GM18907 (cell line): ENCODE results near the gene ARHGAP6.

Source experiments
- ATAC-seq: cut with Tn5 transposase; IDR thresholded peaks from one replicate; pipeline ENCODE4 v1.9.1; 2021; ENCODE audit warnings: mild to moderate bottlenecking, moderate library complexity; ENCODE audit not compliant: unreplicated experiment

The ARHGAP6 gene

GRCh38 chrX:11190745-11191510, 474.8 kb downstream of the ARHGAP6 start:
- no peak for ATAC-seq

GRCh38 chrX:11189097-11189496, 476.6 kb downstream of the ARHGAP6 start:
- no peak for ATAC-seq

GRCh38 chrX:11188664-11189063, 477.1 kb downstream of the ARHGAP6 start:
- no peak for ATAC-seq

- no peak for ATAC-seq
These were observed 478.7 kb downstream of the ARHGAP6 start for GRCh38 chrX:11187001-11187400.

GRCh38 chrX:11185861-11186260, 479.9 kb downstream of the ARHGAP6 start:
- no peak for ATAC-seq

- no peak for ATAC-seq
These were observed 485.1 kb downstream of the ARHGAP6 start for GRCh38 chrX:11180571-11180970.

- ATAC-seq = no peak
These were observed 493.3 kb downstream of the ARHGAP6 start for GRCh38 chrX:11172415-11172814.

- ATAC-seq = no peak
These were observed 493.8 kb downstream of the ARHGAP6 start for GRCh38 chrX:11171956-11172355.

- ATAC-seq = no peak
These were observed 501.3 kb downstream of the ARHGAP6 start for GRCh38 chrX:11164433-11164832.

- ATAC-seq = no peak
These were observed 506.6 kb downstream of the ARHGAP6 start for GRCh38 chrX:11159149-11159548.

- ATAC-seq = no peak
These were observed 513.7 kb downstream of the ARHGAP6 start for GRCh38 chrX:11151799-11152559.

GRCh38 chrX:11148401-11148800, 517.3 kb downstream of the ARHGAP6 start:
- ATAC-seq = no peak

GRCh38 chrX:11146411-11146810, 519.3 kb downstream of the ARHGAP6 start:
- ATAC-seq = no peak

- ATAC-seq = peak; percentile 84
These were observed 521.6 kb downstream of the ARHGAP6 start for GRCh38 chrX:11143931-11144678.

GRCh38 chrX:11138498-11139390, 527.0 kb downstream of the ARHGAP6 start:
- ATAC-seq = no peak

GRCh38 chrX:11137543-11138139, 528.1 kb downstream of the ARHGAP6 start:
- no peak for ATAC-seq

GRCh38 chrX:11135564-11136185, 530.0 kb downstream of the ARHGAP6 start:
- no peak for ATAC-seq

GRCh38 chrX:11131146-11131545, 534.6 kb downstream of the ARHGAP6 start:
- ATAC-seq = no peak

- ATAC-seq = no peak
These were observed 535.6 kb downstream of the ARHGAP6 start for GRCh38 chrX:11130136-11130535.
